NB4 (cell line): ENCODE results near the gene NDRG3.
"Not testable (repeated sequence)": the region's sequence is repeated elsewhere in the genome, so short reads cannot be mapped to it uniquely, and the experiment has no call there.

ENCODE experiments used
- DNase-seq: peaks from one replicate; pipeline ENCODE4 v3.0.0; 2010; ENCODE audit warnings: low read depth
- H3K4me3 ChIP-seq: one replicate; pipeline ENCODE4 v1.5.1; 2011; ENCODE audit warnings: mild to moderate bottlenecking, low read depth, low read length, moderate library complexity
- CTCF ChIP-seq: IDR thresholded peaks from one replicate; pipeline ENCODE4 v1.5.1; 2012; ENCODE audit warnings: low read depth, low read length
- MAX ChIP-seq: IDR thresholded peaks from 2 replicates; pipeline ENCODE4 v1.6.1; 2011; ENCODE audit warnings: low read depth, low read length
- MYC ChIP-seq: IDR thresholded peaks from 2 replicates; pipeline ENCODE4 v1.6.1; 2011; ENCODE audit warnings: low read depth, low read length
- POLR2A ChIP-seq: IDR thresholded peaks from 2 replicates; pipeline ENCODE4 v1.6.1; 2011; ENCODE audit warnings: mild to moderate bottlenecking; ENCODE audit not compliant: insufficient read length; ENCODE audit errors: extremely low read depth

The NDRG3 gene

GRCh38 chr20:36709126-36709525 lies 36.8 kb downstream of the NDRG3 start:
- H3K4me3 ChIP-seq, result no peak overlapping the region
- DNase-seq, result no peak
- TF ChIP-seq CTCF (no peak), POLR2A (no peak), MAX (no peak), MYC (no peak)

DNA sequence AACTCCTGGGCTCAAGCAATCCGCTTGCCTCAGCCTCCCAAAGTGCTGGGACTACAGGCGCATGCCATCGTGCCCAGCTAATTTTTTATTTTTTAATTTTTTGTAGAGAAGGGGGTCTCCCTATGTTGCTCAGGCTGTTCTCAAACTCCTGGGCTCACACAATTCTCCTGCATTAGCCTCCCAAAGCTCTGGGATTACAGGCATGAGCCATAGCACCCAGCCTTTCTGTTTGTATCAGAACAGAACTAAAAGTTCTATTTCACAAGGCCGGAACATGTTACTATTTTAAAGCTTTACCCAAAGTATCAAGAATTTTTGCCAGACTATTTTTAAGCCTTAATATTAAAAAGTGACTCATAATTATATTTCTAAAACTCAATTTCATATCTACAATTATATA lies 42.4 kb downstream of the NDRG3 start:
- H3K4me3 ChIP-seq, result no peak overlapping the region
- no peak for DNase-seq
- TF ChIP-seq CTCF (no peak), MAX (no peak), POLR2A (no peak), MYC (no peak)

- no peak for DNase-seq
- no peak for TF ChIP-seq POLR2A
- TF ChIP-seq CTCF, result no peak
- TF ChIP-seq MYC, result no peak
- no peak for TF ChIP-seq MAX
- H3K4me3 ChIP-seq, result no peak overlapping the region
These were observed 45.5 kb downstream of the NDRG3 start for GRCh38 chr20:36700438-36700837.

DNA sequence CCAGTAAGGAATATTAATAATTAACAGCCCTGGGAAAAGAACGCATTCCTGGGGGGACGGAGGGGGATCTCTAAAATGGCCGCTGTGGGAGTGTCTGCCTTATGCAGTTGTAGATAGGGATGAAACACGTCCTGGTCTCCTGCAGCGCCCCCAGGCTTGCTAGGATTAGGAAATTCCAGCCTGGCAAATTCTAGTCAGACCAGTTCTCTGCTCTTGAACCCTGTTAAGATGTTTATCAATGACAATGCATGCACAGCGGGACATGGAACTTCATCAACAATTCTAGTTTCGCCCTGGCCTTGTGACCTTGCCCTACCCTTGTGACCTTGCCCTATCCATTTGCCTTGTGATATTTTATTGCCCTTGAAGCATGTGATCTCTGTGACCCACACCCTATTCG lies 50.4 kb downstream of the NDRG3 start:
- H3K4me3 ChIP-seq, DNase-seq: not testable (repeated sequence)

- TF ChIP-seq POLR2A, result no peak
- TF ChIP-seq MYC, result no peak
- TF ChIP-seq MAX, result no peak
- TF ChIP-seq CTCF, result no peak
- DNase-seq, result no peak
- no peak overlapping the region for H3K4me3 ChIP-seq
These were observed 57.3 kb downstream of the NDRG3 start for GRCh38 chr20:36688630-36689029.

- no peak for DNase-seq
- H3K4me3 ChIP-seq, result no peak overlapping the region
- no peak for TF ChIP-seq CTCF
These were observed 58.0 kb downstream of the NDRG3 start for GRCh38 chr20:36687850-36688249.
